Lower leg skin (tissue), 4 donors: ENCODE results near the gene GNAI2. TPM values are rescaled to one million over a fixed set of nuclear protein-coding genes. Genes with fewer than 3 reads are reported as not detected.
"Not testable (repeated sequence)": the region's sequence is repeated elsewhere in the genome, so short reads cannot be mapped to it uniquely, and the experiment has no call there.

Source experiments
- DNase-seq, 2 donors: peaks; one replicate each; pipeline ENCODE4 v3.0.0-alpha.2; 2019; ENCODE audit warnings: low spot score in 2 of 2
- H3K4me3 ChIP-seq: fragments of 200-600 bp; sonication (generic); 2 replicates; pipeline ENCODE4 v1.5.1; 2017; ENCODE audit warnings: mild to moderate bottlenecking, low read depth; ENCODE audit not compliant: poor library complexity, severe bottlenecking
- POLR2A ChIP-seq, 2 donors: fragments of 450-650 bp; IDR thresholded peaks; one replicate each; pipeline ENCODE4 v1.6.1; 2016 to 2017; ENCODE audit warnings: antibody characterized with exemption in 2 of 2, mild to moderate bottlenecking in 1 of 2, moderate library complexity in 1 of 2
- WGBS, 2 donors: methylation state at CpG; one replicate each; pipeline ENCODE4 v1.1.5; 2018; 5-methylcytosine and 5-hydroxymethylcytosine counted together
- intact Hi-C: fragments of 100-400 bp; cut with DNase I; formaldehyde crosslinking; loops from one replicate; pipeline ENCODE4 v1.15.0; 2023; ENCODE audit warnings: low total_unique reads
- total RNA-seq, 4 donors: library from RNA; depleted of rRNA; stranded (reverse); fragments of >200 nt; gene quantifications; one replicate each; pipeline ENCODE4 v1.1.0, GENCODE V29; 2016
- TF ChIP-seq, protein P1 (sequence below), 3 donors: fragments of 450-650 bp; IDR thresholded peaks; one replicate each; pipeline ENCODE4 v1.5.1; 2016; ENCODE audit warnings: antibody characterized with exemption in 3 of 3, mild to moderate bottlenecking in 3 of 3, moderate library complexity in 2 of 3

The GNAI2 gene
- total RNA-seq, 4 donors from 2014 or later, result 56.5 to 123 (median 74.8) TPM

DNA sequence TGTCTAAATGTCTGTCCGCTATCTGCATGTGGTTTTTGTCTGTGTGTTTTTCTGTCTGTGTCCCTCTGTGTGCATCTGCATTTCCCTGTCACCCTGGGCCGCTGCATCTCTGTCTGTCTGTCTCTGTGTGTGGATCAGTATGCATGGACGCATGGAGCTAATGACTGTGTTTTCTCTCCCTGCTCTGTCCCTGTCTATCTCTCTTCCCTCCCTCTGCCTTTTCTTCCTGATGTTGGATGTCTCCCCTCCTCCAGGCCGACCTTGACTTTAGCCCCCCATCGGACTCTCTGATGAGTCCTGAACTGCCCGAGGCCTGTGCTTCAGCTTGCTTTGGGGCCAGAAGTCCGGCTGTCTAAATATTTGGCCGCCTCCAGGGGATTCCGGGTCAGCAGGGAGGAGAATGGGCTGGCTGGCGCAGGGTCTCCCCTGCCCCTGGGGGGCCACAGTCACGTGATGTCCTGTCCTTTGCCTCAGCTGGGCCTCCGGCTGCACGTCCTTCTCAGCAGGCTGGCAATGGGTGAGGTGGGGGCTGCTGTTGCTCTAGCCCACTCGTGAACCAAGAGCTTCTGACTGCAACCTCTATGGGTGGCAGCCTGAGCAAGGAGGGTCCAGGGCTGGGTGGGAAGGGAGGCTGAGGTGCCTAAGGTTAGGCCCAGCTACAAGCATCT lies 27.2 kb upstream of the GNAI2 start:
- H3K4me3 ChIP-seq, result no peak overlapping the region
- intact Hi-C loops, result no loop called here
- 74 to 85% methylated on average over 12 to 14 of the region's 14 CpGs for WGBS, 2 donors
- DNase-seq, result no peak
- TF ChIP-seq POLR2A (IDR thresholded peaks at IDR 0.05), result no peak
- TF ChIP-seq, protein P1, sequence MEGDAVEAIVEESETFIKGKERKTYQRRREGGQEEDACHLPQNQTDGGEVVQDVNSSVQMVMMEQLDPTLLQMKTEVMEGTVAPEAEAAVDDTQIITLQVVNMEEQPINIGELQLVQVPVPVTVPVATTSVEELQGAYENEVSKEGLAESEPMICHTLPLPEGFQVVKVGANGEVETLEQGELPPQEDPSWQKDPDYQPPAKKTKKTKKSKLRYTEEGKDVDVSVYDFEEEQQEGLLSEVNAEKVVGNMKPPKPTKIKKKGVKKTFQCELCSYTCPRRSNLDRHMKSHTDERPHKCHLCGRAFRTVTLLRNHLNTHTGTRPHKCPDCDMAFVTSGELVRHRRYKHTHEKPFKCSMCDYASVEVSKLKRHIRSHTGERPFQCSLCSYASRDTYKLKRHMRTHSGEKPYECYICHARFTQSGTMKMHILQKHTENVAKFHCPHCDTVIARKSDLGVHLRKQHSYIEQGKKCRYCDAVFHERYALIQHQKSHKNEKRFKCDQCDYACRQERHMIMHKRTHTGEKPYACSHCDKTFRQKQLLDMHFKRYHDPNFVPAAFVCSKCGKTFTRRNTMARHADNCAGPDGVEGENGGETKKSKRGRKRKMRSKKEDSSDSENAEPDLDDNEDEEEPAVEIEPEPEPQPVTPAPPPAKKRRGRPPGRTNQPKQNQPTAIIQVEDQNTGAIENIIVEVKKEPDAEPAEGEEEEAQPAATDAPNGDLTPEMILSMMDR (IDR thresholded peaks at IDR 0.05), result no peak

DNA sequence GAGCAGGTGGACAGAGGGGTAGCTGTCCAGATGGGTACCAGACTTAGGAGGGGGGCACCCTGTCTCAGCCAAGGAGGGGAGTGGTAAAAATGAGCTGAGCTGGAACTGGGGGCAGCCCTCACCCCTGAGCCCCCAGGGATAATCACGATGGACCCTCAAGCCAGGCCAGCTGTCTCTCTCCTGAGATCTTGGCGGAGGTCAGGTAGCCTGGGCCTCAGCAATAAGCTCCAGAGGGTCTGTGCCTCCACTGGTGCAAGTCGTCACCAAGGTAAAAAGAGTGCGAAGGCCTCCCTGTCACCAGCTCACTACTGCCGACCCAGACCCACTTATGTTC lies 25.9 kb upstream of the GNAI2 start:
- DNase-seq, result no peak
- intact Hi-C loops, result no loop called here
- H3K4me3 ChIP-seq, result no peak overlapping the region
- TF ChIP-seq, protein P1 (IDR thresholded peaks at IDR 0.05), result no peak
- TF ChIP-seq POLR2A (IDR thresholded peaks at IDR 0.05), result no peak
- 78 to 94% methylated on average over 3 to 5 of the region's 5 CpGs for WGBS, 2 donors

DNA sequence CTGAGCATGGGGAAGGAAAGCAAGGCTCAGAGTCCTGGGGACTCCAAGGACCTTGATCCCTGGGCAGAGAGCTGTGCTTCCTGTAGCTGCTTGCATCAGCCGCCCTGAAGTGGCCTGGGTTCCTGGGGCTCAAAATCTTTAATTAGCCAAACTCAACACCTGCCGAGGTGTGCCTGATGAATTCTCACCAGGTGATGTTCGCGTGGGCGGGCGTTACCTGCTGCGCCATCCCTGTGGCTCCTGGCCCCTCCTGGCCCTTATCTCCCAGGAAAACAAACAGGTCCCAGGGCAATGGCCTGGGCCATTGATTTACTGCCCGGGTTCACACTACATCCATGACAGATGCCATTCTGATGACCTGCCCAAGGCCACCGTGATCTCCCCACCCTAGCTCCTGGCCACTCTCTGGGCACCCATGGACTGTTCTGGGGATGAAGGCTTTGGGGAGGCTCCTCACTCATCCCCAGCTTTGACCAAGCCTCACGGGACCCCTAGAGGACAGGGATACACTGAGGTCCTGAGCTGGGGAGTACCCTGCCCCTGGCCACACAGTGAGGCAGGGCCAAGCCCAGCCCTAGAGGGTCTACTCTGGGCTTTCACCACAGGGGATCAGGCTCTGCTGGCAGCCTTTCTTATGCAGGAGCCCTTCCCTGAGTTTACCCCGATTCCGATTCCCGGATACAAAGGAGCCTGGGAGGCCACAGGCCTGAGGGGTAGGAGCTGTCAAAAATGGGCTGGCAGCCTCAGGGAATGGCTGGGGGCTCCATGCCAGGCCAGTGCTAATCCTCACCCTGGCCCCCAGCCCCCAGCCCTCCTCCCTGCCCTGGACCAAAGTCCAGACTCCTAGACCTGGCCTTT lies 25.3 kb upstream of the GNAI2 start:
- TF ChIP-seq POLR2A (IDR thresholded peaks at IDR 0.05), result no peak
- TF ChIP-seq, protein P1 (IDR thresholded peaks at IDR 0.05), result no peak
- no peak overlapping the region for H3K4me3 ChIP-seq
- 67 to 70% methylated on average over 12 of the region's 13 CpGs for WGBS, 2 donors
- intact Hi-C loops, result no loop called here
- DNase-seq, result no peak

- intact Hi-C loops, DNase-seq, H3K4me3 ChIP-seq: not testable (repeated sequence)
- 89 to 95% methylated on average over 5 of the region's 5 CpGs for WGBS, 2 donors
These were observed 24.7 kb upstream of the GNAI2 start for GRCh38 chr3:50211368-50211717.

DNA sequence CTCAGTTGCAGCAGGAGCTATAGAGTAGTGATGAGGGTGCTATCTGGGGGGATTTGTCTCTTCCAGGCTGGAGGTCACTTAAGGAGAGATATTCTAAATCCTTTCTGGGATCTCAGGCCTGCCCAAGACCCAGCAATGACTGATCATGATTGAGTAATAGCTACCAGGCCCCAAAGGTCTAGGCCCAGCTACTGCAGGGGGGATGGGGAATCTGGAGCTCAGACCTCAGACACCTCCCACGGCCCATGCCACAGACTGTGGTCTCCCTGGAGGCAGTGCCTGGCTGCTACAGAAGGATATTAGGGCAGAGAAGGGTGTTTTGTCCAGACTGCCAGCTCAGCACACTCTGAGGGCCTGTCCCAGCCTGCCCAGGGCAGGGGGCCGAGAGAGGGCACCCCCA lies 24.1 kb upstream of the GNAI2 start:
- H3K4me3 ChIP-seq, result no peak overlapping the region
- no peak for DNase-seq
- WGBS, 2 donors, result 93 to 100% methylated on average over 1 to 2 of the region's 2 CpGs
- intact Hi-C loops, result no loop called here
- TF ChIP-seq, protein P1 (IDR thresholded peaks at IDR 0.05), result no peak
- no peak for TF ChIP-seq POLR2A (IDR thresholded peaks at IDR 0.05)

DNA sequence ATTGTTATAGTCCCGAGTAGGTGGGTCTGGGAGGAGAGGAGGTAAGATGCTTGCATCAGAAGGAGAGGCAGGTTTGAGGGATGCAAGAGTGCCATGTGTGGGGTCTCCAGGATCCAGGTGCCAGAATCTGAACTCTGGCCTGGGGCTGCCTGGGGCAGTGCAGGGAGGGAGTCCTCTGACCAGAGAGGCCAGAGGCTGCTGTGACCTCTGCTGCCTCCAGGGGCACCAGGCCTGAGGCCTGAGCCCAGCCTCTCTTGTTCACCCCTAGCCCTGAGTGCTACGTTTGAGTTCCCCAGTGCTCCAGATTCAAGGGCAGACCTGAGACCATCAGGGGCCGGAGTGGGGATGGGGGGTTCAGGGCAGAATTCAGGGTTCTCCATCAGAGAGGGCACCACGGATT lies 23.5 kb upstream of the GNAI2 start:
- H3K4me3 ChIP-seq, result no peak overlapping the region
- DNase-seq, result no peak
- no peak for TF ChIP-seq POLR2A (IDR thresholded peaks at IDR 0.05)
- TF ChIP-seq, protein P1 (IDR thresholded peaks at IDR 0.05), result no peak
- 88 to 89% methylated on average over 4 of the region's 4 CpGs for WGBS, 2 donors
- intact Hi-C loops, result no loop called here
